ENCODE results near the gene TBC1D22B.

Gene TBC1D22B

DNA sequence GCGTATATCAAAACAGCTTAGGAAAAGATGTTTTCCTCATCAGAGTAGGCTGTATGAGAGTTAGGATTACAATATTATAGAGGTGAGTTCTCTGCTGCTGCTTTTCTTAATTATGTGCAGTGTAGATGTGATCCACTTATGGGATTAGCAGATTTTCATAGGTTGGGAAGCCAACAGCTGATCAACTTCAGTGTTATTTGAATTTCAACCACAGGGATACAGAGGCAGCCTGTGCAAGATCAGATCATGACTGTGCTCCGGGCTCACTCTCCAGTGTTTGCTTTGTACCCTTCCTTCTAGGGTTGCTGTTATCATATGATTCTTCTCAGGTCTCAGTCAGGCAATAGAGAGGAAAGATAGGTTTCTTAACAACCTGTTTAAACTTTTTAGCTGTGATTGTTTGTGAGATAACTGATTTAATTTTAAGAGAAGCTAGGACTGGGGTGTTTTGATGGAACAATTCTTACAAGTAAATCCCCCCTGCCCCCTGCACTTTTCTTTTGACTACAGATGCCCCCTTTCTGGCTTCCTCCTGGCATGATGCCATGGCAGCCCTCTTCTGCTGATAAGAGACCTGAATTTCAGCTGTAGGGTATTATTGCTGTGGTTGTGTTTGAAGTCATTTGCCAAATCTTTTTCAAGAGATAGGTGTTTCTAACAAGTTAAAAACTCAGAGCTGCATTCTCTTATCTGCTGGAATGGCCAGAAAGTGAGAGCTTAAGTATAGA is 104.7 kb downstream of the TBC1D22B start:
- no peak for DNase-seq

DNA sequence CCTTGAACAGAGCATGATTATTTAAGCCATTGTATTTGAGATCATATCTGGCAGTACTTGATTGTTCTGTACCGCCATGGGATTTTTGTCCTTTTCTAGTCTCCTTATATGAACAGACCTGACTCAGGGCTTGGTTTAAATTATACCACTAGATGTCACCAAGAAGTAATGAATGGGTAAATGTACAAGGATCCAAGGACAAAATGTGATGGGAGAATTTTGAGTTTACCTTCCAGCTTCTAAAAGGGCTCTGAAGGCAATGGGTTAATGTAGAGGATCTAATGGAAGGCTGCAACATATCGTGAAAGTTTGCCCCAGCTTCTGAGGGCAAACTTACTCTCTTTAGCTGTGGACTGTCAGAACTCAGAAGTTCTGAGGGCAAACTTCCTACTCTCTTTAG is 108.2 kb downstream of the TBC1D22B start:
- peak in 1 of 2 experiments; percentile 9 for DNase-seq

DNA sequence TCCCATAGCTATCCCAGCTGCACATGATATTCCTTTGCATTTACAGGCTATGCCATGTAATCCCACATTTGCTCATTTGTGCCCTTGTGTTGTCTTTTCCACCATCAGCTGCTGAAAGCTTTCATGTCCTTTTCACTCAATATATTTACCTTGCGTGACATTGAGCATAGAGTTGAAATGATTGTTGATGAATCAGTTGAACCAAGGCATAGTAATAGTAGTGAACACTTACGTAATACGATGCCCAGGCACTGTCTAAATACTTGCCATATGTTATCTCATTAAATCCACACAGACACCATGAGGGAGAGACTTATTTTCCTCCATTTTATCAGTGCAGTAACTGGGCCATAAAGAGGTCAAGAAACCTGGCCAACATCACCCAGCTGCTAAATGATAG is 109.3 kb downstream of the TBC1D22B start:
- DNase-seq = no peak

DNA sequence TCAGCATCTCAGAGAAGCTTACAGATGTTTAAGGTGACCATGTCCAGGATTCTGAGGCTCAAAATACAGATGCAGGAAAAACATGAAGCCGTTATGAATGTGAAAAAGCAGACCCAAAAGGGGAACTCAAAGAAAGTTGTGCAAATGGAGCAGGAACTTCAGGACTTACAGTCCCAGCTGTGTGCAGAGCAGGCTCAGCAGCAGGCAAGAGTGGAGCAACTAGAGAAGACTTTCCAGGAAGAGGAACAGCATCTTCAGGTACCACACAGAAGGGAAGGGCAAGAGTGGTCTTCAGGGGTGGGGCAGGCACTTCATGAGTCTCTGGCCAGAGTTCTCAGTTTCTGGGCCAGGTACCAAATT is 111.4 kb downstream of the TBC1D22B start:
- DNase-seq = no peak

DNA sequence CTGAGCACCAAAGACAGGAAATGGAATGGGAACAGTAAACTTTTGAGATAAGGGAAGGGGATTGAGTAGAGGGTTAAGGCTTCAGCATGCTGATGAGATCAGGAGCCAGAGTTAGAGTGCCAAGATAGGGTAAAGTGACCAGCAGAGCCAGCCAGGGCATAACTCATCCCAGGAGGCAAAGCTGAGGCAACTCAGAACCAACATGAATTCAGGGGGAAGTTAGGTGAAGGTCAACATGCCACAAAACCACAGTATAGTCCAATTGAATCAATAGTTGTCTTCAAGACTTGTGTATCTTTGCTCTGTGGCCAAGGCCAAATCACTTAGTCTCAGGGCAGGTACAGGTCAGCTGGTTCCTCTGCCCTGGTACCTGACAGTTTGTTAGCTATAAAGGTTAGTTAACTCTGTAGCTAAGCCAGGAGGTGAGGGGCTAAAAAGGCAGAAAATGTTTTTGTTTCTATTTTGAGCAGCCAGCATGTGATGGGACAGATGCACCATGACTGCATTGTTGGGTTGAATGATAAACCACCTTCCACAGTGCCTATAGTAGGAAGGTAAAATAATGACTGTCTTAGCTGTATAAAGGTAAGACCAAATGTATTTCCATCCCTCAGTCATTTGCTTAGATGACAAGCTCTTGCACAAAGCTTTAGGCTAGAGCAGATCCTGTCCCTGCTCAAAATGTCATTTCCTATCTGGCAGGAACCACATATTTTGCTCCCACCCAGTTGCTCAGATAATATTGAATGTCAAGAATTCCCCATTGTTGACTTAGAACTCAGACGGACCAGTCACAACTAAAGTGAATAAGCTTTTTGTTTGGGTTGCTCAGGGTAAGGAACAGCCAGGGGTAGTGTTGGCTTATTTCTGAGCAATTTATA is 112.0 kb downstream of the TBC1D22B start:
- no peak for DNase-seq

DNA sequence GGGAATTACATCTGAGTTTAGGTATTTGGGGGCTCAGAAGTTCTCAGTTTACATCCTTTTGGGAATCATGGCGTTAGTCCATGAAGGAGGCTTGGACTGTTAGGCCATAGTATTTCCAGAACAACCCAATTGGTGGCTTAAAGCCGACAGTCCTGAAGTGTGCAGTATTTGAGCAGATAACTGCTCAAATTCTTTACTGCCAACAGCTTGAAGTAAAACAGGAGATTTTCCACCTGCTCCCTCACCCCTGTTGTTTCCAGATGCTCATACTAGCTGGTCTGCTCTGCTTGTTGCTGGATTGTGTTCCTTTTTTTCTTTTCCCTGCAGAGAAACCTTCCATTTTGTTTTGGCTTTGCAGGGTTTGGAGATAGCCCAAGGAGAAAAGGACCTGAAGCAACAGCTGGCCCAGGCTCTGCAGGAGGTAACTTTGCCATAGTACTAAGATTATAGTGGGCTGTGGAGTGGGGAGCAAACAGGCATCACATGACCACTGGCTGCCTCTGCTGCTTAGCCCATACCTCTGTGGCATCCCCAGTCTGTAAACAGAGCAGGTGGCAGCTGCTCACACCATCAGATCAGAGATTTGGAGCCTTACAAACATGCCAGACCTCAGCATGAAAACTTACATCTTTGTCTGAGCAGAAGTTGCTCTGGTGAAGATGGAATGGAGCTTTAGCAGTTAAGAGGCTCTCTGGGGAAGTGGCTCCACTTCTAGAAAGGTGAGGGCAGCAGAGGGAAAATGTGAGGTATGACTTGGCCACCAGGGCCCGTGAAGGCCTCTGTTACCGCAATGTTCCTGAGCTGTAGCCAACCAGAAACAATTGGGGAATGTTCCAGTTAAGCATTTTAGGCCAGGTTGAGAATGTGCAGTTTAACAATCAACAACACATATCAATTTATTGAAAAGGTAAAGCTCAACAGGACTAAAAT is 113.8 kb downstream of the TBC1D22B start:
- DNase-seq = peak in 1 of 2 experiments; percentile 22

DNA sequence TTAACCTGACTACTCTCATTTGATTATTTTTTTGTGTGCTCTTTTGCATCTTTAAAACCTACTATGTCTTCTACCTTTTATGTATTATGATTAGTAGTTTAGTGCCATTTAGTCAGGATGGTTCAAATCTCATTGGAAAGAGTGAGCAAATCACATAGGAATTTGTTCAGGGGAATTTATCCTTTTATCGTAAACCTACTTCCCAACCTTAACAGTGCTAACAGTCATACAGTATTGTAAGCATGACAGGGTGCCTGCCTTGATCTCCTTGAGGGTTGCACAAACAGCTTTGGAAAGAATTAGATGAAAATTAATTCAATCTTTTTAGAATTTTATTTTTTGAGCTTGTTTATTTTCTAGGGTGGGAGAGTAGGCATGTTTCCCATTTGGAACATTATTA is 114.5 kb downstream of the TBC1D22B start:
- no peak for DNase-seq

DNA sequence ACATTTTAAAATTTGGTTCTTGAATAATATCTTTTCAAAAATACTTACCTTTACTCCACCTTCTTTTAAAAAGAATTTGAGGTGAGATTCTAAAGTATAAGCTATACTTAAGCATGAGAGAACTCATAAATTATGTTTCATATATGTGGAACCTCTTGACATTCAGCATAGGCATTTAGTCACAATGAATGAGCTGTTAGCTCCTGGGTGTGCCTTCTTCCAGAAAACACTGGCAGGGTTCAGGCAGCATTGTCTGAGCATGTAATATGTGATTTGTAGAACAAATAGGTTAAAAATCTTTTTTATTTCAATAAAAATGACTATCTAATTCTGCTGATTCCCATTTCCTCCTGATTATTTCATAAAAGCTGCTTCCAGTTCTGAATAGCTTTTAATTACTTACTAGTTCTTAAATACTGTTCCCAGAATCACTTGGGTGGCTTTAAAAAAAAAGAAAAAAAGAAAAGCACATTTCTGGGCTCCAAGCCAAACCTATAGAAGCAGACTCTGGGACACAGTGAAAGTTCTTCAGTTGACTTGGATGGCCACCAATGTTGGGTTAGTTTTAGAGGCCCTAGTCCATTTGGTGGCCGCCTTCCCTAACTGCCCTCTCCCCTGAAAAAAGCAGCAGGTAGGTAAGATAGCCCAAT is 116.4 kb downstream of the TBC1D22B start:
- no peak for DNase-seq

DNA sequence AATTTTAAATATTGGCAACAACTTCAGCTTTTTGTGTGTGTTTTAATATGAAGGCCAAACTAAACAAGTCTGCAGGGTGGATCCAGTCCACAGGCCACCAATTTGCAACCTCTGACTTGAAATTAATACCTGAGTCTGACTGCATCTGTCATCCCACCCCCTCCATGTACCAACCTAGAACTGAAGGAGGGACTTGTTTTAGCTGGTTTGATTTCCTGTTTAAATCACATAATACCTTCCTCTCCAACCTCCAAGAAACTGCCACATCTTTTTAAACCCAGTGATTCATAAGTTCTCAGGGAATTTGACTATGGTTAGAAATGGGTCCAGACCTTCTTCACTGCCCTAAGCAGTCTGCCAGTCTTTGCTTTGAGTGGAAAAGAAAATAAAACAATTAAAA is 117.8 kb downstream of the TBC1D22B start:
- DNase-seq = no peak

DNA sequence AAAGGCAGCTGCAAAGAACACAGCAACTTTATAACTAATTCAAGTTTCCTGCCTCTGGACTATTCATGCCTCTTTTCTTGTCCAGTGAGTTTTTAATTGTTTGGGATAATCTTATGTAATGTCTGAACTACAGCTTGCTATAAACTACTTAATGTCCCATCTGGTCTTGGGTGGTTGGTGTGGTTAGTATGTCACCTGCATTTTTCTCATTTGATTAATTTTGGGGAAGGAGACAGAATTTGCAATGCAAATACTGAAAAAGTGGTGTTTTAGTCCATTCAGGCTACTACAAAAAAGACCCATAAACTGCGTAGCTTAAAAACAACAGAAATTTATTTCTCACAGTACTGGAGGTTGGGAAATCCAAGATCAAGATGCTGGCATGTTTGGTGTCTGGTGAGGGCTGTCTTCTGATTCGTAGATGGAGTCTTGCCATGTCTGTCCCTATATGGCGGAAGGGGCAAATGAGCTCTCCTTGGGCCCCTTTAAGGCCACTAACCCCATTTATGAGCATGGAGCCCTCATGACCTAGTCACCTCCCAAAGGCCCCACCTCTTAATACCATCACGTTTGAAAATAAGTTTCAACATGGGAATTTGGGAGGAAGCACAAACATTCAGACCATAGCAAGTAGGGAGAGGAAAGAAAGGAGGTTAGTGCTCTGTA is 118.6 kb downstream of the TBC1D22B start:
- no peak for DNase-seq

DNA sequence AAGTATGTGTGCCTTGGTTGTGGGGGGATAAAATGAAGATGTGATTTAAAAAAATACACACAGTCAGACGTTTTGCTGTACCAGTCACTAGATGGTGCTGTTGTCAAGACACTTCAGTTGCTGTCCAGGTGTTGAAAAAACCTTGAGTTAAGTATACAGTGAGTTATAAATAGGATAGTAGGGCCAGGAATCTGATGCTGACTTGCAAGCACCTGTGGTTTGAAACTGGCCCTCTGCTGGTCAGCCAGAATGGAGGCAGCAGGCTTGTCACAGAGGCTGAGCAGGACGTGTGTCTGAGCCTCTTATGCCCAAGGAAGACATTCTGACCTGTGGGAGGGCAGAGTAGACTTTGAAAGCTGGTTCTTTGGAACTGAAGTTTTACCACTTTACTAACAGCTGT is 124.0 kb downstream of the TBC1D22B start:
- peak; percentile 71 to 85 for DNase-seq

Data from NCI-H2081 (cell line).